ENCODE data around the gene SRC. TPM values are rescaled to one million over a fixed set of nuclear protein-coding genes. Genes with fewer than 3 reads are reported as not detected.

The SRC gene
- total and polyA plus RNA-seq, 2 of the 8 experiments (the other 6 are each of a cell fraction or from before 2014, with no cell fraction given): 27.6 to 28.8 TPM

DNA sequence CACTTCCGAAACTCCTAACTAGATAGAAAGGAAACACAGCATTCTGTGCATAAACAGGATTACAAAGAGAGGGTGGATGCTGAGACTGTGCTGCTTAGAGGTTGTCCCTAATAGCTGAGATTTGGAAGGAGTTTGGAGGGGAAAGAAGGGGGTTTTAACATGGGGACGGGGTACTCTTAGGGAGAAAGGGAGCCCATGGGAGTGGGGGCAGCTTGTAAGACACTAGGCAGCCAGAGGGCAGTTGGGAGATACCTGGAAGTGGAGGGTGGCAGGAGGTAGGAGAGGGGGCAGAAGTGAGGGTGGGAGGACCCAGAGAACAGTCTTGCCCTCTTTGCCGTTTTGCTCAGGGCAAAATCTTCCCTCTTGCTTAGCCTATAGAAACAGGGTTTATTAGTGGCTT lies 40.1 kb upstream of the SRC start:
- Histone ChIP-seq H3K23me2 (ENCODE audit: low read depth, low read length) (no peaks in the 10 kb centered on the region), H3K9ac (replicated peaks in 1 of 4; ENCODE audit: extremely low read depth in 1 of 4, low read depth in 3 of 4, low read length in 3 of 4) (no peak overlapping the region), H3K4me2 (ENCODE audit: insufficient read depth in 1 of 2, low read depth in 2 of 2, low read length in 2 of 2) (no peak overlapping the region), H2BK12ac (ENCODE audit: low read depth, low read length) (no peak overlapping the region), H3K9me3 (ENCODE audit: insufficient read depth in 2 of 2, low read depth in 1 of 2, low read length in 1 of 2) (no peaks in the 10 kb centered on the region), H3K27me3 (replicated peaks in 1 of 4; ENCODE audit: control insufficient read depth in 3 of 4, extremely low read depth in 1 of 4, insufficient read depth in 3 of 4, low read length in 3 of 4) (no peaks in the 10 kb centered on the region), H4K5ac (ENCODE audit: insufficient read length, low read depth, low read length) (no peak overlapping the region), H3K4me1 (replicated peaks in 1 of 4; ENCODE audit: control insufficient read depth in 3 of 4, insufficient read depth in 4 of 4, low read length in 3 of 4) (peaks cover 0 to 4% (median 0%) of the 10 kb centered on the region in 4 experiments; a peak in 2 of 7 replicates), H3K27ac (ENCODE audit: low read depth, low read length) (no peak overlapping the region), H3K4ac (replicated peaks; ENCODE audit: insufficient read length, low read depth, low read length) (no peak overlapping the region), H2AFZ (ENCODE audit: low read length) (no peak overlapping the region), H3K14ac (ENCODE audit: insufficient read length) (no peak overlapping the region), H2BK15ac (ENCODE audit: low read length) (no peak overlapping the region), H3K18ac (ENCODE audit: extremely low read depth, low read length) (no peak overlapping the region), H3K36me3 (ENCODE audit: control insufficient read depth in 2 of 4, insufficient read depth in 4 of 4, low read length in 3 of 4) (peaks cover 0 to 23% (median 12%) of the 10 kb centered on the region in 4 experiments; a peak in 6 of 8 replicates), H3K79me1 (ENCODE audit: low read depth, low read length) (peaks cover 13% of the 10 kb centered on the region), H2BK5ac (ENCODE audit: low read depth, low read length) (no peak overlapping the region), H2AK5ac (ENCODE audit: low read depth, low read length) (no peak overlapping the region), H3K4me3 (ENCODE audit: extremely low read depth in 1 of 4, insufficient read depth in 2 of 4, low read depth in 3 of 4, low read length in 4 of 4) (no peak overlapping the region), H4K20me1 (replicated peaks in 1 of 2; ENCODE audit: control insufficient read depth in 1 of 2, insufficient read depth in 2 of 2, low read length in 2 of 2) (no peaks in the 10 kb centered on the region), H3K56ac (replicated peaks; ENCODE audit: insufficient read length, low read depth, low read length) (no peak overlapping the region), H4K91ac (replicated peaks; ENCODE audit: insufficient read length, low read length) (no peak overlapping the region), H4K8ac (ENCODE audit: extremely low read depth, insufficient read depth, low read length) (no peak overlapping the region), H3K79me2 (ENCODE audit: control insufficient read depth in 1 of 2, insufficient read depth in 2 of 2, low read length in 2 of 2) (peaks cover 0 to 5% of the 10 kb centered on the region in 2 experiments; a peak in 2 of 4 replicates), H2BK120ac (replicated peaks; ENCODE audit: low read depth, low read length) (no peak overlapping the region), H3K23ac (ENCODE audit: insufficient read length) (no peak overlapping the region), H2BK20ac (ENCODE audit: low read length) (no peak overlapping the region)
- 83% methylated on average over 3 of the region's 3 CpGs; no CpG with 5 or more reads in 1 of the 2 experiments for WGBS, 2 experiments (ENCODE audit: extremely low coverage in 1 of 2, insufficient coverage in 1 of 2, insufficient read length in 1 of 2, insufficient replicate concordance in 2 of 2, low coverage in 1 of 2, low lambda C conversion rate in 2 of 2, missing lambda C conversion rate in 1 of 2)
- POLR2A ChIA-PET (ENCODE audit: partially characterized antibody): interaction anchor here (1.1 to 1.4 kb wide), 2 partner anchors 10 to 12 kb away, joined by 3 to 4 read pairs; no protein-coding TSS in a partner anchor
- no peak for FAIRE-seq
- CTCF ChIA-PET (ENCODE audit: partially characterized antibody): interaction anchor here (0.5 to 1.4 kb wide), 8 partner anchors 21 to 236 kb away, joined by 3 to 5 read pairs (median 4); no protein-coding TSS in a partner anchor
- DNase-seq (ENCODE audit: low read depth in 1 of 2, low spot score in 2 of 2): no peak
- TF ChIP-seq JUN (IDR thresholded peaks at IDR 0.05; ENCODE audit: low read depth, low read length): no peak
- TF ChIP-seq NRF1 (IDR thresholded peaks at IDR 0.05; ENCODE audit: low read depth, low read length): no peak
- TF ChIP-seq SAP30 (IDR thresholded peaks at IDR 0.05; ENCODE audit: insufficient read depth, insufficient replicate concordance, low read length): no peak
- TF ChIP-seq ATF3 (IDR thresholded peaks at IDR 0.05; ENCODE audit: insufficient read depth, low read depth, low read length): no peak
- no peak for TF ChIP-seq KDM4A (IDR thresholded peaks at IDR 0.05; ENCODE audit: low read depth, low read length, severe bottlenecking)
- no peak for TF ChIP-seq SUZ12 (IDR thresholded peaks at IDR 0.05; ENCODE audit: low read length)
- TF ChIP-seq BCL11A (IDR thresholded peaks at IDR 0.05; ENCODE audit: low read depth in 2 of 2, low read length in 2 of 2): no peak
- TF ChIP-seq SP2 (IDR thresholded peaks at IDR 0.05; ENCODE audit: low read length): no peak

All from H1 (cell line).